ENCODE measurements around the gene SYTL3. TPM values are rescaled to one million over a fixed set of nuclear protein-coding genes. Genes with fewer than 3 reads are reported as not detected.

SYTL3 gene
- total RNA-seq, 1 experiment from 2014 or later, result 0.28 TPM

- no peak for DNase-seq (ENCODE audit: low spot score)
- H3K27me3 Mint-ChIP-seq (ENCODE audit: low read depth), result no peaks in the 10 kb centered on the region; the same call in 1 of the 2 replicates
- TF ChIP-seq NR1H2 (CRISPR knock-in tag; IDR thresholded peaks at IDR 0.05) (no peak), ZNF512 (CRISPR knock-in tag; IDR thresholded peaks at IDR 0.05; ENCODE audit: borderline replicate concordance) (no peak), USF2 (CRISPR knock-in tag; IDR thresholded peaks at IDR 0.05) (peak; percentile 18; the same call in 1 of the 2 replicates), ZNF396 (CRISPR knock-in tag; IDR thresholded peaks at IDR 0.05; ENCODE audit: borderline replicate concordance) (no peak), CBFB (CRISPR knock-in tag; IDR thresholded peaks at IDR 0.05; ENCODE audit: low read depth) (no peak), TCF7 (CRISPR knock-in tag; IDR thresholded peaks at IDR 0.05; ENCODE audit: low read depth) (no peak), PRRX2 (CRISPR knock-in tag; IDR thresholded peaks at IDR 0.05) (no peak)
- H3K4me1 Mint-ChIP-seq, result peaks cover 17% of the 10 kb centered on the region
- no peaks in the 10 kb centered on the region for H3K9me3 Mint-ChIP-seq
- peak; percentile 79 for ATAC-seq
- no peaks in the 10 kb centered on the region for H3K36me3 Mint-ChIP-seq
- H3K4me3 Mint-ChIP-seq, result no peak overlapping the region
- ChIA-PET POLR2A (no interaction called here), CTCF (interaction anchor here (1.3 kb wide), 1 partner anchor 26 kb away, joined by 3 read pairs; no protein-coding TSS in a partner anchor)
- no peak overlapping the region for H3K27ac Mint-ChIP-seq
Measured at GRCh38 chr6:158686311-158686710, 36.5 kb downstream of the SYTL3 start.

- no peaks in the 10 kb centered on the region for H3K36me3 Mint-ChIP-seq
- no peaks in the 10 kb centered on the region; the same call in 1 of the 2 replicates for H3K27me3 Mint-ChIP-seq (ENCODE audit: low read depth)
- H3K4me3 Mint-ChIP-seq, result no peak overlapping the region
- DNase-seq (ENCODE audit: low spot score) (no peak), ATAC-seq (peak; percentile 30; the same call in 1 of the 2 replicates)
- H3K9me3 Mint-ChIP-seq, result no peaks in the 10 kb centered on the region
- H3K4me1 Mint-ChIP-seq, result peaks cover 17% of the 10 kb centered on the region
- no peak overlapping the region for H3K27ac Mint-ChIP-seq
- POLR2A ChIA-PET, result no interaction called here
- CTCF ChIA-PET, result interaction anchor here (1.3 kb wide), 1 partner anchor 27 kb away, joined by 3 read pairs; no protein-coding TSS in a partner anchor
- TF ChIP-seq OVOL2 (CRISPR knock-in tag; IDR thresholded peaks at IDR 0.05; ENCODE audit: borderline replicate concordance), result no peak
- no peak for TF ChIP-seq FOXP4 (CRISPR knock-in tag; IDR thresholded peaks at IDR 0.05)
- TF ChIP-seq USF1 (CRISPR knock-in tag; IDR thresholded peaks at IDR 0.05), result no peak
- no peak for TF ChIP-seq TCF7 (CRISPR knock-in tag; IDR thresholded peaks at IDR 0.05; ENCODE audit: low read depth)
- TF ChIP-seq SMAD4 (CRISPR knock-in tag; IDR thresholded peaks at IDR 0.05), result no peak
- TF ChIP-seq E2F1 (CRISPR knock-in tag; IDR thresholded peaks at IDR 0.05), result no peak
- no peak for TF ChIP-seq ETV6 (CRISPR knock-in tag; IDR thresholded peaks at IDR 0.05)
- no peak for TF ChIP-seq FOXJ3 (CRISPR knock-in tag; IDR thresholded peaks at IDR 0.05; ENCODE audit: borderline replicate concordance)
- no peak for TF ChIP-seq RORB (CRISPR knock-in tag; IDR thresholded peaks at IDR 0.05)
- no peak for TF ChIP-seq AFF4 (CRISPR knock-in tag; IDR thresholded peaks at IDR 0.05; ENCODE audit: borderline replicate concordance)
- no peak for TF ChIP-seq IRF1 (CRISPR knock-in tag; IDR thresholded peaks at IDR 0.05)
- no peak for TF ChIP-seq PRDM15 (CRISPR knock-in tag; IDR thresholded peaks at IDR 0.05)
- TF ChIP-seq MXD4 (CRISPR knock-in tag; IDR thresholded peaks at IDR 0.05; ENCODE audit: borderline replicate concordance), result no peak
Measured at GRCh38 chr6:158686791-158687381, 37.0 kb downstream of the SYTL3 start.

Measured in WTC11 (cell line).